HG03196 (cell line): ENCODE results near the gene METTL8.
A peak's percentile ranks its signal among the peaks of the same experiment; 100 is the strongest.
"Not testable (repeated sequence)": the region's sequence is repeated elsewhere in the genome, so short reads cannot be mapped to it uniquely, and the experiment has no call there.

Source experiments
- ATAC-seq: cut with Tn5 transposase; IDR thresholded peaks from one replicate; pipeline ENCODE4 v1.9.1; 2021; ENCODE audit not compliant: unreplicated experiment

METTL8 gene

GRCh38 chr2:171316755-171317337, 116.9 kb downstream of the METTL8 start:
- no peak for ATAC-seq

DNA sequence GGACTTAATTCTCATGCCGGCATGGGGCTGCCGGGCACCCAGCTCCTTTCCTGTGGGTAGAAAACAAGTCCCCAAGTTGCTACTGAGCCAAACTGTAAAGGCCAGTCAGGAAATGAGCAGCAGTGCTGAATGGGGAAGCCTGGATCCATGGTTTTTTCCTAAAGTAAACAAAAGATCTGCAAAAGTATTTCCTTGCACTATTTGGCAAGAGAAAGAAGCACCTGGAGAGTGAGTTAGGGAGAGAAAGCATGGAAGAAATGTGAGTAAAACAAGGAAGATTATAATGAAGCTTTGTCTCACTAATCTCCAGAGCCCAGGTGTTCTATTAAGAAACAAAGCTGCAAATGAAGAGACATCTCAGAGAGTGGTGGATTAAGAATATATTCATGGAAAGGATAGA, 117.6 kb downstream of the METTL8 start:
- no peak for ATAC-seq

- ATAC-seq: no peak
Measured at GRCh38 chr2:171315781-171316180, 118.0 kb downstream of the METTL8 start.

DNA sequence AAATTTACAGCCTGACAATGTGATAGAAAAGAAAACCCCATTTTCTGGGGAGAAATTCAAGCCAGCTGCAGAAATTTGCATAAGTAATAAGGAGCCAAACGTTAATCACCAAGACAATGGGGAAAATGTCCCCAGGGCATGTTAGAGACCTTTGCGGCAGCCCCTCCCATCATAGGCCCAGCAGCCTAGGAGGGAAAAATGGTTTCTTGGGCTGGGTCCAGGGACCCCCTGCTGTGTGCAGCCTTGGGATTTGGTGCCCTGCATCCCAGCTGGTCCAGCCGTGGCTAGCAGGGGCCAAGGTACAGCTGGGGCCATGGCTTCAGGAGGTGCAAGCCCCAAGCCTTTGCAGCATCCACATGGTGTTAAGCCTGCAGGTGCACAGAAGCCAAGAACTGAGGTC, 121.6 kb downstream of the METTL8 start:
- ATAC-seq: not testable (repeated sequence)

- not testable (repeated sequence) for ATAC-seq
Measured at GRCh38 chr2:171311589-171311988, 122.2 kb downstream of the METTL8 start.

- ATAC-seq: no peak
Measured at GRCh38 chr2:171310889-171311288, 122.9 kb downstream of the METTL8 start.

- no peak for ATAC-seq
Measured at GRCh38 chr2:171309455-171310286, 124.1 kb downstream of the METTL8 start.

DNA sequence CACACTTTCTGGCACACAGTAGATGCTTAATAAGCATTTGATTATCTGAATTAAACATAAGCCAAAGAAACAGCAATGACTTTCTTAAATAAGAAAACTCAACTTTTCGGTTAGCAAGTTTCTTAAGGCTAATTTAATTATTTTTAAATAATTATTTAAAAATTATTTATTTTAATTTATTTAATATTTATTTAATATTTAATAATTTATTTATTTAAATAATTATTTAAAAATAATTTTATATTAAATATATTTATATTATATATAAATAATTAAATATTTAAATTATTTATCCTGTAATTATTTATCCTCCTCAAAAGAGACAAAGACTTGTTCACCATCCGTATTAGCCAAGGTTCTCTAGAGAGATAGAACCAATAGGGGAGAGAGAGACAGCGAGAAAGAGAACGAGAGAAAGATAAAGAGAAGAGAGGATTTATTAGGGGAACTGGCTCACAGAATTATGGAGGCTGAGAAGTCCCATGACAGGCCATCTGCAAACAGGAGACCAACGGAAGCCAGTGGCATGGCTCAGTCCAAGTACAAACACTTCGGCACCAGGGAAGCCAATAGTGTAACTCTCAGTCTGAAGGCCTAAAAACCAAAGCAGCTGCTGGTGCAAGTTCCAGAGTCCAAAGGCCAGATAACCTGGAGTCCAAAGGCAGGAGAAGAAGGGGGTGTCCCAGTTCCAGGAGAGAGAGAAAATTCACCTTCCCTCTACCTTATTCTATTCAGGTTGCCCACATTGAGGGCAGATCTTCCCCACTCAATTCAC, 125.3 kb downstream of the METTL8 start:
- no peak for ATAC-seq

- peak; percentile 81 for ATAC-seq
Measured at GRCh38 chr2:171307560-171307959, 126.2 kb downstream of the METTL8 start.

DNA sequence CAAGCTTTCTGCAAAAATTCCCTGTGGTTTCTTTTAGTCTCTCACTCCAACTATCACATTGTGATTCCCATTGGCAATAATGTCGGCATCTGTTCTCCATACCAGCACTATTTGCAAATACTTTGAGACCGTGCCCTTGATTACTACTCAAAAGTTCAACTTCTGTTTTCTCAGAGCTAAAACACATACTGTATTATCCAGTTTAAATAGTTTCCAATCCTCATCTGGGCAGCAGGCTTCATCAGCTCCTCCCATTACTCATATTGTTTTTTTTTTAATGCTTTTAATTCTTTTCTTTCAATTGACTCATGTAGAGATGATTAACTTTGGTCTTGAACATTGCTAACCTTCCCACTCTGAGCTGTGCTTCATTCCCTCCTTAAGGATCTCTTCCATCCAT, 135.8 kb downstream of the METTL8 start:
- no peak for ATAC-seq

GRCh38 chr2:171294608-171295007, 139.2 kb downstream of the METTL8 start:
- ATAC-seq: no peak

- no peak for ATAC-seq
Measured at GRCh38 chr2:171293661-171294060, 140.1 kb downstream of the METTL8 start.

DNA sequence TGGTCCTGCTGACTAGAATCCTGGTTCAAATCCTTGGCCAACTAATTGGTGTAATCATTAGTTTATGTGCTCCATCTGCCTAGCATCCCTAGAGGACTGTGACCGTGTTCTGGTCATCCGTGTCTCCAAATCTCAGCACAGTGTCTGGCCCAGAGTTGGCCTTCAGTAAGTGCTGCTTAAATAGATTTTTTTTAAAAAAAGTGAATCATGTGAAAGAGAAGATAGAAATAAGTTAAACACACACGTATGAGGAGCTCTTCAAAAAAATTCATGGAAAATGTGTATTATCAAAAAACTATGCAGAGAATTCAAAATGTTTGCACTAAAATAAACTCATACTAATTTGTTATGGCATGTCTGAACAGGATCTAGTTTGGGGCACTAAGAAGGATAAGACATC, 143.8 kb downstream of the METTL8 start:
- no peak for ATAC-seq

DNA sequence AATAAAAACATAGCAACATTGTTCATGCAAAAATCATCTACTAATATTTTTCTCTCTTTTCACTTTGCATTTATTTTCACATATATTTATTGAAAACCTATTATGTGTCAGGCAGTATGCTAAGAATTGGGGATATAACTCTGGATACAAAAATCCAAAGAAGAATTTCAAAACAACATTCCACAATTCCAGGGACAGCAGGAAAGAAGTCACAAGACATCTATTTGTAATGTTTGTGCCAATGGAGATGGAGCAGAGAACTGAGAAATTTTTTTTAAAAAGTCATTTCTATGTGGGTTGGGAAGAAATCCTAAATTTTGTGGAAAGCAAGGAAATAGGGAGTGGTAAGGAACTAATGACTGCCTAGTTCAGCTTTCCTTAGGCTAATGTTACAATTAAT, 144.5 kb downstream of the METTL8 start:
- ATAC-seq: no peak

- no peak for ATAC-seq
Measured at GRCh38 chr2:171287611-171288010, 146.2 kb downstream of the METTL8 start.

DNA sequence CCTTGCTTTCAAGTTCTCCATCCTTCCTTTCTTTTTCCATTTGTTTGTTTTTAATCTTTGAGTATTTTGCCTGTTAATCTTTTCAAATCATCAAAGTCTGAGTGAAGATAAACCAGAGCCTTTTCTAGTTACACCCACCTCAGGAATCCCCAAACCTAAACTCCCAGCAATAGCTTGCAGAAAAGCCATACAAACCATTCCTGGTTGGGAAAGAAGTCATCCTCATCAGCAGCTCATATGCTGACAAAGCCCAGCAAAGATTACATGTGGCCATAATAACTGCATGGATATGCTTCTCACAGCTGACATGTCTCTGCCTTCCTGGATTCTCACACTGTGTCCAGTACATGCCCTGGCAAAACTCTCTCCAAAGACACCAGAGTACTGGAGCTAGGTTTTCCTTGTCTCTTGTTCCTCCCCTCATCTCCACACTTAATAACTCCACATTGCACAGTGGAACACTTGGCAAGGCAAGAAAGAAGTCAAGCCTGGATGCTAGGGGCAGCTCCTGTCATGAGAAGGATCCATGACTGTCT, 146.7 kb downstream of the METTL8 start:
- ATAC-seq: no peak

- ATAC-seq: no peak
Measured at GRCh38 chr2:171281110-171281509, 152.7 kb downstream of the METTL8 start.

GRCh38 chr2:171279983-171280790, 153.6 kb downstream of the METTL8 start:
- no peak for ATAC-seq

- ATAC-seq: no peak
Measured at GRCh38 chr2:171274757-171275156, 159.0 kb downstream of the METTL8 start.

- ATAC-seq: no peak
Measured at GRCh38 chr2:171271971-171272436, 161.8 kb downstream of the METTL8 start.

GRCh38 chr2:171271386-171271785, 162.4 kb downstream of the METTL8 start:
- no peak for ATAC-seq
